ENCODE data around the gene MNAT1.

DNA sequence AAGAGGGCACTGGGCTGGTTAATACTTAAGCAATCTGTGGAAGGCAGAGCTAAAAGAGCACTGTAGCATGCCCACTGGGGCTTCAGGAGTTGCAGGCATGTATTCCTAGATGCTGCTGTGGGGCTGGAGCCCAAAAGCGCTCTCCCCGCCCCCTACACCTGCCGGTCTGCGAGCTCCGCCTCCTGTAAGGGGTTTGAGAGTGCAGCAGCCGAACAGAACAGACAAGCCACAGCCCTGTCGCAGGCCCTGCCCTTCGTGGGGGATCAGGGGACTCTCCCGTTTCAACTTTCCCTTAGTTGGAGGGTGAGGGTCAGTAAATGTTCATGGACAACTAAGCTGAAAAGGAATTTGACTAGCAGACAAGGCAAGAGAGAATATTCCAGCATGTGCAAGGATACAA, 264.1 kb downstream of the MNAT1 start:
- TF ChIP-seq ZBTB21 (tag by site-specific recombination; IDR thresholded peaks at IDR 0.05) (no peak), YY1 (tag by site-specific recombination; IDR thresholded peaks at IDR 0.05) (no peak), HOXA7 (CRISPR knock-in tag; IDR thresholded peaks at IDR 0.05; ENCODE audit: borderline replicate concordance) (no peak)

Measured in HEK293 (cell line).